Stimulated activated naive B cell treated with anti-CD40 and anti-IgM and Interleukin-4, amounts not matched to agents 10 μg/mL and 1 μg/mL and 100 μg/mL, for 72 hours (primary cell): ENCODE measurements around the gene SLX4.
A peak's percentile ranks its signal among the peaks of the same experiment; 100 is the strongest.
"Not testable (repeated sequence)": the region's sequence is repeated elsewhere in the genome, so short reads cannot be mapped to it uniquely, and the experiment has no call there.

Experiments
- ATAC-seq, 2 donors: fragments of 150-1000 bp; cut with Tn5 transposase; replicated peaks; 2 replicates each; pipeline ENCODE4 v1.10.0; 2021; ENCODE audit warnings: moderate library complexity in 1 of 2
- DNase-seq: peaks from one replicate; pipeline ENCODE4 v3.0.0; 2021
- H3K27ac Mint-ChIP-seq: one replicate; pipeline ENCODE4 v1.8.0; 2022; ENCODE audit warnings: mild to moderate bottlenecking, mixed read lengths
- H3K27me3 Mint-ChIP-seq, 2 donors: one replicate each; pipeline ENCODE4 v1.8.0; 2022; ENCODE audit warnings: mixed read lengths in 2 of 2
- H3K36me3 Mint-ChIP-seq, 2 donors: one replicate each; pipeline ENCODE4 v1.8.0; 2022; ENCODE audit warnings: mixed read lengths in 2 of 2, mild to moderate bottlenecking in 1 of 2
- H3K4me1 Mint-ChIP-seq, 2 donors: one replicate each; pipeline ENCODE4 v1.8.0; 2022; ENCODE audit warnings: mixed read lengths in 2 of 2, mild to moderate bottlenecking in 1 of 2
- H3K4me3 Mint-ChIP-seq, 2 donors: one replicate each; pipeline ENCODE4 v1.8.0; 2022; ENCODE audit warnings: mild to moderate bottlenecking in 2 of 2, mixed read lengths in 2 of 2, moderate library complexity in 1 of 2
- H3K9me3 Mint-ChIP-seq, 2 donors: one replicate each; pipeline ENCODE4 v1.8.0; 2022; ENCODE audit warnings: mixed read lengths in 2 of 2, mild to moderate bottlenecking in 1 of 2

SLX4 gene, protein sequence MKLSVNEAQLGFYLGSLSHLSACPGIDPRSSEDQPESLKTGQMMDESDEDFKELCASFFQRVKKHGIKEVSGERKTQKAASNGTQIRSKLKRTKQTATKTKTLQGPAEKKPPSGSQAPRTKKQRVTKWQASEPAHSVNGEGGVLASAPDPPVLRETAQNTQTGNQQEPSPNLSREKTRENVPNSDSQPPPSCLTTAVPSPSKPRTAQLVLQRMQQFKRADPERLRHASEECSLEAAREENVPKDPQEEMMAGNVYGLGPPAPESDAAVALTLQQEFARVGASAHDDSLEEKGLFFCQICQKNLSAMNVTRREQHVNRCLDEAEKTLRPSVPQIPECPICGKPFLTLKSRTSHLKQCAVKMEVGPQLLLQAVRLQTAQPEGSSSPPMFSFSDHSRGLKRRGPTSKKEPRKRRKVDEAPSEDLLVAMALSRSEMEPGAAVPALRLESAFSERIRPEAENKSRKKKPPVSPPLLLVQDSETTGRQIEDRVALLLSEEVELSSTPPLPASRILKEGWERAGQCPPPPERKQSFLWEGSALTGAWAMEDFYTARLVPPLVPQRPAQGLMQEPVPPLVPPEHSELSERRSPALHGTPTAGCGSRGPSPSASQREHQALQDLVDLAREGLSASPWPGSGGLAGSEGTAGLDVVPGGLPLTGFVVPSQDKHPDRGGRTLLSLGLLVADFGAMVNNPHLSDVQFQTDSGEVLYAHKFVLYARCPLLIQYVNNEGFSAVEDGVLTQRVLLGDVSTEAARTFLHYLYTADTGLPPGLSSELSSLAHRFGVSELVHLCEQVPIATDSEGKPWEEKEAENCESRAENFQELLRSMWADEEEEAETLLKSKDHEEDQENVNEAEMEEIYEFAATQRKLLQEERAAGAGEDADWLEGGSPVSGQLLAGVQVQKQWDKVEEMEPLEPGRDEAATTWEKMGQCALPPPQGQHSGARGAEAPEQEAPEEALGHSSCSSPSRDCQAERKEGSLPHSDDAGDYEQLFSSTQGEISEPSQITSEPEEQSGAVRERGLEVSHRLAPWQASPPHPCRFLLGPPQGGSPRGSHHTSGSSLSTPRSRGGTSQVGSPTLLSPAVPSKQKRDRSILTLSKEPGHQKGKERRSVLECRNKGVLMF (N-terminal part only)

DNA sequence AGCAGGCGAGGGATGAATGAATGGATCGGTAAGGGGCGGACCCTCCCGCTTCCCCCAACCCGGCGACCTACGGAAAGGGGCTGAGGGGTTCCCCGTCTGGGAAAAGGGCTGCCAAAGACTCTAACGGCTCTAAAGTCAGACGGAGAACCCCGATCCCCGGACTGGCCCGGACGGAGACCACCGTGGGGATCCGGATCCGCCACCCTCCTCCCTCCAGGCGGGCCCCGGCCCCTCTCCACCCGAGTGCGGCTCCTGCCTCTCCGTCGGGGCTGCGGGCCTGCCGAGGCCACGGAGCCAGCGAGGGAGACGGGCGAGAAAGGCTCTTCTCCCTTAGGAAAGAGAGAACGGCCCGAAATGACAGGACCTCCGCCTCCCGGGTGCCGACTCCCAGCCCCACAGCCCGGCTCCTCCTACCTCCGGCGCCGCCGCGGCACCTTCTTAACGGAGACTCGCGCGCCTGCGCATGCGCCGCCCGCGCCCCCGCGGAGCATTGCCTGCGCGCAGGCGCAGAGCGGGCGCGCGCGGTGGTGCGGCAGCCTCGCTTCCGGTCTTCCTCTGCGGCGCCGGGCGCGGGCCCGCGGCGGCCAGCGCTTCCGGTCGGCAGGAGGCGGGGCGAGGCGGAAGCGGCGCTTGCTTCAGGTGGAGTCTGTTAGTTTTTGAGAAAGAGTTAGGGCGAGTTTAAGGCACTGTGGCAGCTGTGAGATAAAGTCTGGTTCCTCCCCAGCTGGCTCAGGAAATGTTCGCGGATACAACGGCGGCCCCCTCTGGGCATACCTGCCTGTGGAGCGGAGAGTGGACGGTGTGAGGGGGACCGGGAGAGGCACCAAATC lies at the start of gene SLX4:
Gene SLX4, minus strand, starts transcription at position 461 of the 830 bp plus-strand sequence. CDS start 2,642 bp downstream, outside the sequence.
- ATAC-seq (peak; percentile 93), DNase-seq (peak; percentile 90)
- Mint-ChIP-seq H3K4me1 (peaks cover 34 to 67% of the 10 kb centered on the region in 2 donors), H3K27ac (peak within 1 kb of the TSS; percentile 99), H3K9me3 (no peaks in the 10 kb centered on the region), H3K4me3 (peak within 1 kb of the TSS; percentile 100), H3K27me3 (no peaks in the 10 kb centered on the region), H3K36me3 (peaks cover 16 to 33% of the 10 kb centered on the region in 2 donors)

DNA sequence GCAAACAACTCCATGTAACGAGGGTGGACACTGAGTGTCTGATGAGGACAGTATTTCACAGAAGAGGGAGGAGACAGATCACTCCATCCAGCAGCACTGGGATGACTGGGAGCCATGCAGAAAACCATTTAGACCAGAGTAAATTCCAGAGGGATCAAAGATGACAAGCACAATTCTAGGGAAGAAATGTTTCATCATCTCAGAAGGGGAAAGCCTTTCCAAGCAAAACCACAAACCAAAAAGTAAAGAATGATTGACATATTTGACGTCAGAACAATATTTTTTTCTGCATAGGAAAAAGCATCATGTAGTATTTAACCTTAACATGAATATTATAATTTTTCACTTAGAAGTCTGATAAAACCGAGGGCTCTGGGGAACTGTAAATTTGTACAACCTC lies 47.8 kb upstream of the SLX4 start:
- Mint-ChIP-seq H3K27ac (peak overlapping the region; percentile 78), H3K36me3 (peaks cover 49 to 71% of the 10 kb centered on the region in 2 donors), H3K4me1 (peaks cover 4 to 10% of the 10 kb centered on the region in 2 donors), H3K4me3 (no peak overlapping the region), H3K27me3 (no peaks in the 10 kb centered on the region), H3K9me3 (no peaks in the 10 kb centered on the region)
- no peak for DNase-seq
- no peak for ATAC-seq

DNA sequence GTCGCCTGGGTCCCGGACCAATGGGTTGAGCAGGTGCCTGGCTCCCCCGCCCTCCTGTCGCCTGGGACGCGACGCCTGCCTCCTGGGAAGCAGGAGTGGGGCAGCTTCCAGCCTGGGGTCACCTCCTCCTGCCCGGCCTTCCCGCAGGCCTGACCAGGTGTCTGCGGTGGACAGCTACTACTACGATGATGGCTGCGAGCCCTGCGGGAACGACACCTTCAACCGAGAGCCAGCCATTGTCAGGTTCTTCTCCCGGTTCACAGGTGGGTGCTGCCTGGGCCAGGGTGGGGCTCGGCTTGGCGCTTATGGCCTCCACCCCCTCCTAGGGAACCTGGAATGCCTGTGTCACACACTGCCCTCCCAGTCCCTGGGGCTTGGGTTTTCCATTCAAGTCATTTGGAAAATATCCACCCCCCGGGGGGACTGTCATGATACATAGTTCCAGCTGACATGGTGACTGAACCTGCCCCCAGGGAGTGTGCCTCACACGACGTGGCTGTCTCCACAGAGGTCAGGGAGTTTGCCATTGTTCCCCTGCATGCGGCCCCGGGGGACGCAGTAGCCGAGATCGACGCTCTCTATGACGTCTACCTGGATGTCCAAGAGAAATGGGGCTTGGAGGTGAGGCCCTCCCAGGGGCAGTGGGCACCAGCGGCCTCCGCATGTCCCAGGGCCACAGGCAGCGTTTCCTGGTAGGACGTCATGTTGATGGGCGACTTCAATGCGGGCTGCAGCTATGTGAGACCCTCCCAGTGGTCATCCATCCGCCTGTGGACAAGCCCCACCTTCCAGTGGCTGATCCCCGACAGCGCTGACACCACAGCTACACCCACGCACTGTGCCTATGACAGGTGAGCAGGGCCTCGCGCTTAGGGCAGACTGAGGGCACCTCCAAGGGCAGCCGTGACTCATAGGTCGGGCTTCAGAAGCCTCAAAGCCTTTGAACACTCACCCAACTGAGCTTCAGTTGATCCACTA lies 45.4 kb upstream of the SLX4 start:
- Mint-ChIP-seq H3K9me3 (no peaks in the 10 kb centered on the region), H3K27ac (peak overlapping the region; percentile 47), H3K27me3 (no peaks in the 10 kb centered on the region), H3K4me3 (no peak overlapping the region), H3K4me1 (peaks cover 5 to 14% of the 10 kb centered on the region in 2 donors), H3K36me3 (peaks cover 47 to 68% of the 10 kb centered on the region in 2 donors)
- DNase-seq (no peak), ATAC-seq (no peak)

DNA sequence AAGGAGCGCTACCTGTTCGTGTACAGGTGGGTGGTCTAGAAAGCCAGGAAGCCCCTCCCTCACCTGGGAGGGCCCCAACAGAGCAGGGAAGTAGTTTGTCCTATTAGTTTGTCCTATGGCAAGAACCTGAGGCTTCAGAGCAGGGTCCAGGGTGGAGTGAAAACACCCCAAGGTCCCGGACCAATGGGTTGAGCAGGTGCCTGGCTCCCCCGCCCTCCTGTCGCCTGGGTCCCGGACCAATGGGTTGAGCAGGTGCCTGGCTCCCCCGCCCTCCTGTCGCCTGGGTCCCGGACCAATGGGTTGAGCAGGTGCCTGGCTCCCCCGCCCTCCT lies 44.7 kb upstream of the SLX4 start:
- not testable (repeated sequence) for H3K9me3 Mint-ChIP-seq, DNase-seq, ATAC-seq, H3K4me3 Mint-ChIP-seq, H3K27me3 Mint-ChIP-seq
- H3K27ac Mint-ChIP-seq, result peak overlapping the region; percentile 59
- peaks cover 45 to 70% of the 10 kb centered on the region in 2 donors for H3K36me3 Mint-ChIP-seq
- peaks cover 9 to 14% of the 10 kb centered on the region in 2 donors for H3K4me1 Mint-ChIP-seq

DNA sequence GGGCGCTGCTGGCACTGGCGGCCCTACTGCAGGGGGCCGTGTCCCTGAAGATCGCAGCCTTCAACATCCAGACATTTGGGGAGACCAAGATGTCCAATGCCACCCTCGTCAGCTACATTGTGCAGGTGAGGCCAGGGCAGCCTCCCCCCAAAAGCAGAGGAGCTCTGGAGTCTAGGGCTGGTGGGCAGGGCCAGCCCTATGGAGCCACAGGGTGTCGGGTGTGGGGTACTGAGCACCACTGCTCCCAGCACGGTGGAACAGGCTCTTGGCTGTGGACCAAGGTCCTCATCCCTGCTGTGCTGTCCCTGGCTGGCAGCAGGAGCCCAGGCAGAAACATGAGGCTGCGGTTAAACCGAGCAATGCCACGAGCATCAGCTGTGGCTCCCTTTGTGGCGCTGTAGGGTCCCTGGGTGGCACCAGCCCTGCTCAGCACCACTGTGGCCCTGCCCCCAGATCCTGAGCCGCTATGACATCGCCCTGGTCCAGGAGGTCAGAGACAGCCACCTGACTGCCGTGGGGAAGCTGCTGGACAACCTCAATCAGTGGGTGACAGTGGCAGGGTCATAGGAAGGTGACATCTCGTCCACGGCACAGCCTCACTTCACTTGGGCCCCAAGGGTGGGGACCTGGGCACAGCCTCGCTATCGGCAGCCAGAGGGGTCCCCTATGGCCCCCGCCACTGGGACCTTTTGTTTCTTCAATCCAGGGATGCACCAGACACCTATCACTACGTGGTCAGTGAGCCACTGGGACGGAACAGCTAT lies 44.2 kb upstream of the SLX4 start:
- Mint-ChIP-seq H3K4me1 (peaks cover 9 to 14% of the 10 kb centered on the region in 2 donors), H3K4me3 (no peak overlapping the region), H3K27ac (peak overlapping the region; percentile 59), H3K36me3 (peaks cover 43 to 69% of the 10 kb centered on the region in 2 donors), H3K27me3 (no peaks in the 10 kb centered on the region), H3K9me3 (no peaks in the 10 kb centered on the region)
- DNase-seq (no peak), ATAC-seq (no peak)

DNA sequence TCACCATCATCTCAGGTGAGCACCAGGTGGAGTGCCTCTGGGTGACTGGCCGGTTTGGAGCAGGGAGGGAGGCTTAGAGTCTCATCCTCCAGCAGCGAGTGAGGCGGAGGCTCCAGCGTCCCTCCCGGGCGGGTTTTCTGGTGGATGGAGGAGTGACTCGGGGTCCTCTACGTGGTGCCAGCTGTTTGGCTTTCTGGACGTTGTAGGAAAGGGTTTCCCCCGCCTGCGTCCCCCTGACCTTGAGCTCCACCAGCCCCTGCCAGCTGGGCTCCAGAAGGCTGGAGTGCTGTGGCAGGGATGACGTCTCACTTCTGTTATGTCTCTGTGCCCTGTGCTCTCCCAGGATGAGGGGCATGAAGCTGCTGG lies 43.6 kb upstream of the SLX4 start:
- peaks cover 43 to 66% of the 10 kb centered on the region in 2 donors for H3K36me3 Mint-ChIP-seq
- H3K27me3 Mint-ChIP-seq, result no peaks in the 10 kb centered on the region
- no peak overlapping the region for H3K4me3 Mint-ChIP-seq
- DNase-seq (no peak), ATAC-seq (no peak)
- H3K4me1 Mint-ChIP-seq, result peaks cover 9 to 14% of the 10 kb centered on the region in 2 donors
- no peak overlapping the region for H3K27ac Mint-ChIP-seq
- no peaks in the 10 kb centered on the region for H3K9me3 Mint-ChIP-seq

DNA sequence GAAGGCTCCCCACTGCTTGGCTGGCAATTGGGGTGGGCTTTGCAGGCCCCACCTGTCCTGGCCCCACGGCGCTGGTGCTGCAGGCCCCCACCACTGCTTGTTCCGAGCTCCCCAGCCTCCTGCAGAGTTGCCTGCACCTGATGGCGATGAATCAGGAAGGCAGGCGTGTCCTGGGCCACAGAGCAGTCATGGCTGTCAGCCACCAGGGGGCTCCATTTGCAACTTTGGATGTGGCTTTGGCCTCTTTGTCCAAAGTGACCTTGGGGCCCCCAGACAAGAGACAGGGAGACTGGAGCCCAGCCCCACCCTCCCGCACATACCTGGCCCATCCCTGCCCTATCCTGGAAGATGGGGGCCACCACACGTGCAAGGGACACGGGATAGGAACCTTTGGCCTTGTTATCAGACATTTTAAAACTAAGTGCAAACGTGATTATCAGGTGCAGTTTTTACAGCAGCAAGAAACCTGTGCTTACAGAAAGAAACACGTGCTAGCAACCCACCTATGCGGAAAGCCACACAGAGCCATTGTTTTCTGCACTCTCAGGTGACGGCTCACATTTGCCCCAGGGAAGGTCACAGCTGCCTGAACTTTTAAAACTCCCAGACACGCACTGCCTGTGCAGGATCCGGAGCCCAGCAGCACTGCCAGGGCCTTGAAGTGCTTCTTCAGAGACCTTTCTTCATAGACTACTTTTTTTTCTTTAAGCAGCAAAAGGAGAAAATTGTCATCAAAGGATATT lies 43.0 kb upstream of the SLX4 start, which contains the start of gene DNASE1:
Gene DNASE1, plus strand, starts transcription at position 443 of the 743 bp plus-strand sequence. CDS start 683 bp downstream, outside the sequence.
- H3K27me3 Mint-ChIP-seq, result no peaks in the 10 kb centered on the region
- H3K27ac Mint-ChIP-seq, result peak within 1 kb of the TSS; percentile 25
- H3K9me3 Mint-ChIP-seq, result no peaks in the 10 kb centered on the region
- H3K36me3 Mint-ChIP-seq, result peaks cover 39 to 63% of the 10 kb centered on the region in 2 donors
- peak; percentile 78 to 85 for ATAC-seq
- no peak within 1 kb of the TSS for H3K4me3 Mint-ChIP-seq
- H3K4me1 Mint-ChIP-seq, result peaks cover 9 to 14% of the 10 kb centered on the region in 2 donors
- peak; percentile 37 for DNase-seq

DNA sequence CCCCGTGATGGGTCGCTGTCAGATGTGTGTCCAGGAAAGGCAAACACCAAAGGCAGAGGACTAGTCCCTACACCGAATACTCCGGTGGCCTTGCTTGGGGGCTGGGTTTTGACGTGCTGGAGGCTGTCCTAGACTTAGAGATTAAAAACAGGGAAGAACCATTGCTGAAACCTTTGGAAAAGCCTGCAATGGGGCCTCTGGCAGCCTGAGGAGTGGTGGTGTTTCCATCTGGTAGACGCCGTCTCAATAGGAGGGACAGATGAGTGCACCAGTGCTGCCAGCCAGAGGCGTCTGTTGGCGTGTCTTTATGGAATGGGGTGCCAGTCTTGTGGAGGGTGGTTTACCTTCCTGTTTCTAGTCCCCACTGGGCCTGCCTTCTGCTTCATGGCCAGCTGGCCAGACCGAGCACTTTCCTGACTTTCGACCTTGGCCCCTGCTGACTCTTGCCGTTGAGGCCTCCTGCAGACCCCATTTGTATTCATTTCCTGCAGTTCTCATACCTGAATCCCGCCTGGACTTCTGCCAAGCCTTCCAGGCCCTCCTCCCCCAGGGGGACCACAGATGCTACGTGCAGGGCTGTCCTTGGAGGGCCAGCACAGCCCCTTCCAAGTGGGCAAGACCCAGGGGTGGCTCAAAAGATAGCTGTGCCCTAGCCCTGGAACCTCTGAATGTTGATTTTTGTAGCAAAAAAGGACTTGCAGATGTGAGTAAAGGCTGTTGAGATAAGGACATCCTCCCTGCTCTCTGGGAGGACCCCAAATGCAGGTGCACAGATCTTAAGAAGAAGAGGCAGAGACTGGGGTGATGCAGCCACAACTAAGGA lies 41.2 kb upstream of the SLX4 start:
- no peaks in the 10 kb centered on the region for H3K27me3 Mint-ChIP-seq
- H3K36me3 Mint-ChIP-seq, result peaks cover 32 to 50% of the 10 kb centered on the region in 2 donors
- peak overlapping the region; percentile 33 for H3K27ac Mint-ChIP-seq
- DNase-seq, result no peak
- H3K4me1 Mint-ChIP-seq, result peaks cover 9 to 14% of the 10 kb centered on the region in 2 donors
- no peaks in the 10 kb centered on the region for H3K9me3 Mint-ChIP-seq
- no peak overlapping the region for H3K4me3 Mint-ChIP-seq
- ATAC-seq, result no peak

DNA sequence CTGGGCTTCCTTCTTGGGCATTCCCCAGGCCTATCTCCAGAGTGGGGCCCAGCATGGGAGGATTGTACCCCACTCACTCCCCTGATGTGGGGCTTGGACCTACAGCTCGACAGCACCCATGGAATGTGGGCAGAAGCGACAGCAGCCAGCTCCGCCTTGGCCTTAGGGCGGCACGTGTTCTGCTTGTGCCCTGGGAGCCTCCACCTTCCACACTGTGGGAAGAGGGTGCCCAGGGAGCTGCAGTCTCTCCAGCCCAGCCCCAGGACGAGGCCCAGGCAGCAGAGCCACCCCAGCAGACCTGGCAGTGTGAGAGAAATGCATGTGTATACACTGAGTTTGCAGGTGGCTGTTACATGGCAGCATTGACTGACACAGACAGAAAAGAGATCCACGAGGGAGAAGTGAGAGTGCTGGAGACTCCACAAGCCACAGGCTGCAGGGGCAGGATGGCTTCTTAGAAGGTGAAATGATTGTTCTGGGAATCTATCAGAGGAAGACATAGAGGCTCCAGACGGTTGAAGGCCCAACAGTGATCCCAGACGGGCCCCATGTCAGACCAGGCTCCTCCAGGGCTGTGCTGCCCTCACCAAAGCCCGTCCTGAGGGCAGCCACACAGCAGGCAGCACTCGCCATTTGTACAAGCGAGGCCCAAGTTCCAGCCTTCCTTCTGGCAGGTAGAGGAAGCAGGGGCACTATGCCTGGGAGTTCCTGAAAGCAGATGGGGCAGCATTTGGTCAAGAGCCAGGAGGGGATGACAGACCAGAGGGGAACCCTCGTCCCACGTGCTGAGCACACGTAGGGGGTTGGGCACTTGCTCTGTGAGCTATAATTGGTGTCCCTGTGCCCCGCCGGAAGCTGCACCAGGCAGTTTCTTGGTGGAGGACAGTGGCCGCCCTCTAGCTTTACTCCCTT lies 40.3 kb upstream of the SLX4 start:
- Mint-ChIP-seq H3K36me3 (peaks cover 25 to 42% of the 10 kb centered on the region in 2 donors), H3K27ac (no peak overlapping the region), H3K27me3 (no peaks in the 10 kb centered on the region), H3K4me3 (no peak overlapping the region), H3K9me3 (no peaks in the 10 kb centered on the region), H3K4me1 (peaks cover 5 to 6% of the 10 kb centered on the region in 2 donors)
- DNase-seq, result no peak
- ATAC-seq, result no peak

DNA sequence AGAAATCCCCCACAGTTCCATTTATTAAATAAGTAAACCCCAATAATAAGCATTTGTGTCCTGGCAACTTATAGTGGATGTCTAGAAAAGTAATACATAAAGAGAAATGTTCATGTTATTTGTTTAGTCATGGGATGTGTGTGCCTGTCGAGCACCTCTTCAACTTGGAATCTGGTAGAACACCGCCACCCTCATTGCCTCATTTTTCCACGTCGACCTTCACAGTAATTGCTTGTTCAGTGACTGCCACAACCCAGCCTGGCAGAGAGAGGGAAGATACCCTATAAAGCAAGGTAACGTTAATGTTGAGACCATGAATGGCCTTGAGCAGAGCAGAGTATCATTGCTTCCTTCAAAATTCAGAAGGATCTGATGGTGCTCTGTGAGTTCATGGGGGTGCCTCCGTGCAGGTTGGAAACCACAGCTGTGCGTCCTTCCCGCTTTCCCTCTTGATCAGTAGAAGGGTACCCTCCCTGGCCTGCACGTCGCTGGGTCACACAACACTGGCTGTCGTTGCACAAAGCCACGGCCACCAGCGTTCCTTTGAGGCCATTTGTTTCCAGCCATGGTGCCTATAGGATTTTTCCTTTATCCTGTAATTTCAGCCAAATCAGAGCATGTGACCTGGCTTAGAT lies 39.3 kb upstream of the SLX4 start:
- Mint-ChIP-seq H3K36me3 (peaks cover 22 to 43% of the 10 kb centered on the region in 2 donors), H3K4me1 (peaks cover 5 to 6% of the 10 kb centered on the region in 2 donors), H3K27ac (peak overlapping the region; percentile 14)

More for the DNA sequence above, 39.3 kb upstream of the SLX4 start:
- Mint-ChIP-seq H3K27me3 (no peaks in the 10 kb centered on the region), H3K9me3 (no peaks in the 10 kb centered on the region), H3K4me3 (no peak overlapping the region)
- DNase-seq (no peak), ATAC-seq (no peak)
